GM19397 (cell line): ENCODE measurements around the gene ERLEC1.
"Not testable (repeated sequence)": the region's sequence is repeated elsewhere in the genome, so short reads cannot be mapped to it uniquely, and the experiment has no call there.

Experiments used
- ATAC-seq: cut with Tn5 transposase; IDR thresholded peaks from one replicate; pipeline ENCODE4 v1.9.1; 2021; ENCODE audit warnings: mild to moderate bottlenecking, moderate library complexity; ENCODE audit not compliant: unreplicated experiment

The ERLEC1 gene

GRCh38 chr2:53782676-53783075, 4.2 kb upstream of the ERLEC1 start:
- ATAC-seq: no peak

GRCh38 chr2:53784436-53784835, 2.4 kb upstream of the ERLEC1 start:
- no peak for ATAC-seq

- no peak for ATAC-seq
Measured at GRCh38 chr2:53785366-53785765, 1.5 kb upstream of the ERLEC1 start.

DNA sequence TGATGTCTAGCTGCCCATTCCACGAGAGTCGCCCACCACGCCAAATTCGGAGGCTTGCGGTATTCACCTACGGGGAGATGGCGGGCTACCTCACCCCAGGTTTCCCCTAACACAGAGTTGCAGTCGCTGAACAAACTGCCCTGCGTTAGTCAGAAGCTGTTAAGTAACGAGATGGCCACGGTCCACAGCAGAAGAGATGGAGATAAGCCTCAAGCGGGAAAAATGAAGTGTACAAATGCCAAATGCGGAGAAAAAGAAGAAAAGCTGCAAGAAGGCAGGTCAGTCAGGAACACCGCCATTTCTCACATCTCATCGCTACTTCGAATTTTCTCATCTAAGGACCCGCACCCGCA, 516 bp upstream of the ERLEC1 start:
- peak; percentile 19 for ATAC-seq

DNA sequence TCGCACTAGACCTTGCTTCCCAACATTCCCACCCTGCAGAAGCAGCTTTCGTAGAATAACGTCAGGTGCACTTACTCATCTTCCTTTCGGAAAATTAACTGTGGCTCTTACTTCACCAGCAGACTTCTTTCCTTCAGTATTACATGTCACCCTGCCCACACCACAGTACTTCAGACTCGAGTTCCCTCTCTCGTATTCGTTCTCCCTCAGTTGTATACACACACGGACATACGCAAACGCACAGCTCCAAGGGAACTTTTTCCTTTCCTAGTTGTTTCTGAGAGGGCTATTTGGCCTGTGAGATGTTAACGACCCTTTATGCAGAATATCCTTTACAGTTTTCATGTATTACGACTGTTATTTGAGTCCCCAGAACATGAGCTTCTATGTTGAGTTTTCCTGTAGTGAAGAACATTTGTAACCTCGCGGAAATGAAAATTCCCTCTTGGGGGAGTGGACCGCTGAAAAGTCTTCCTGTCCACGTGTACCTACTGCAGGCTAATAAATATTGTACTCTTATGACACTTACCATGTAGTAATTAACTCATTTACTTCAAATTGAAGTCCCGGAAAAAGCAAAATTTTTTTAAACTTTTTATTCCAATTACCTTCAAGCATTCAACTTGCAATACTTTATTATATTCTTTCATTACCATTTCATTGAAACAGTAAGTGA, 908 bp downstream of the ERLEC1 start:
- ATAC-seq: no peak

GRCh38 chr2:53793261-53793660, 6.4 kb downstream of the ERLEC1 start:
- no peak for ATAC-seq

DNA sequence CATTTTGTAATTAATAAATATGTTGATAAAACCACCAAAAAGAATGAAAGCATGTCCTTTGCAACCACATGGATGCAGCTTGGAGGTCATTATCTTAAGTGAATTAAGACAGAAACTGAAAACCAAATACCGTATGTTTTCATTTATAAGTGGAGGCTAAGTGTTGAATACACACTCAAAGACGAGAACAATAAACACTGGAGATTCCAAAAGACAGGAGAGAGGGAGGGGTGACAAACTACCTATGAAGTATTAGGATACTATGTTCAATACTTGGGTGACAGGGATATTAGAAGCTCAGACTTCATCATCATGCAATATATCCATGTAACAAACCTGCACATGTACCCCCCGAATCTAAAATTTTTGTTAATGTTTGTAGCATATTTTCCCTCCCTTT, 7.0 kb downstream of the ERLEC1 start:
- no peak for ATAC-seq

DNA sequence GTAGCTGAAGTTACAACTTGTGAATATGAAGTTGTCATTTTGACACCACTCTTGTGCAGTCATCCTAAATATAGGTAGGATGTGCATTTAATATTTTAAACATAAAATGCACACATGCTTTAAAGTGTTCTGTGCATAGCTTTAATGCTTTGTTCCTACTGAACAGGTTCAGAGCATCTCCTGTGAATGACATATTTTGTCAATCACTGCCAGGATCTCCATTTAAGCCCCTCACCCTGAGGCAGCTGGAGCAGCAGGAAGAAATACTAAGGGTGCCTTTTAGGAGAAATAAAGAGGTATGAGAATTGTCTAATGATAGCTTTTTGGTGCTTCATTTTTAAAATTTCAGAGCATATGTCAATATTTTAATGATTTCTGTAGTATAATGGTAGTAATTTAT, 14.7 kb downstream of the ERLEC1 start:
- no peak for ATAC-seq

DNA sequence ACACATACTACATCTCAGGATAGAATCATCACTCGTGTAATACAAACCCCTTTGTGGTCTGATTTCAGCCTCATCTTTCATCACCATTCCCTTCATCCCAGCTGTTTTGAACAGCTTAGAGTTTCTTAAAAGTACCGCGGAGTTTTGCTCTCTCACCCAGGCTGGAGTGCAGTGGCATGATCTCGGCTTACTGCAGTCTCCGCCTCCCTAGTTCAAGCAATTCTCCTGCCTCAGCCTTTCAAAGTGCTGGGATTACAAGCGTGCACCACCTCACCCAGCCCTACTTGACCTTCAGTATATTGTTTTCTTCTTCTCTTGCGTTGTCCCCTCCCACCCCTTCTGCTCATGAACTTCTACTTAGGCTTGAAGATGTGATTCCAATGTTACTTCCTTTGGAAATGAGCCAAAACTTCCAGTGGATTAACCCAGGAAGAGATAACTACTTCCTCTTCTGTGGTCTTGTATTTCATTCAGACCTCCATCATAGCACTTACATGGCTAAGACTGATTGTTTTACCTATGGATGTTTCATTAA, 15.8 kb downstream of the ERLEC1 start:
- ATAC-seq: no peak

DNA sequence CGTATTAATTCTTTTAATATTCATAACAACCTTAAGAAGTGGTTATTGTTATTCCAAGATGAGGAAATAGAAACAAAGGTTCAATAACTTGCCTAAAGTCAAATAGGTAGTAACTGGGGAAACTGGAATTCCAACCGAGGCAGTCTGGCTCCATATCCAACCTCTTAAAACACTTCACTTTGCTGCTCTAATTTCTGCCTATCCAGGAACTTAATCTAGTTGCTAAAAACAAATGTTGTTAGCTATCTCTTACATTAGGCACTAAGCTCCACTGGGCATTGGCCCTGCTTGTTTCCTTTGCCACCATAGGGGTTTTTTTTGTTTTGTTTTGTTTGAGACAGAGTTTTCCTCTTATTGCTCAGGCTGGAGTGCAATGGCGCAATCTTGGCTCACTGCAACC, 24.8 kb downstream of the ERLEC1 start:
- ATAC-seq: no peak

GRCh38 chr2:53813151-53813550, 26.3 kb downstream of the ERLEC1 start:
- ATAC-seq: no peak

DNA sequence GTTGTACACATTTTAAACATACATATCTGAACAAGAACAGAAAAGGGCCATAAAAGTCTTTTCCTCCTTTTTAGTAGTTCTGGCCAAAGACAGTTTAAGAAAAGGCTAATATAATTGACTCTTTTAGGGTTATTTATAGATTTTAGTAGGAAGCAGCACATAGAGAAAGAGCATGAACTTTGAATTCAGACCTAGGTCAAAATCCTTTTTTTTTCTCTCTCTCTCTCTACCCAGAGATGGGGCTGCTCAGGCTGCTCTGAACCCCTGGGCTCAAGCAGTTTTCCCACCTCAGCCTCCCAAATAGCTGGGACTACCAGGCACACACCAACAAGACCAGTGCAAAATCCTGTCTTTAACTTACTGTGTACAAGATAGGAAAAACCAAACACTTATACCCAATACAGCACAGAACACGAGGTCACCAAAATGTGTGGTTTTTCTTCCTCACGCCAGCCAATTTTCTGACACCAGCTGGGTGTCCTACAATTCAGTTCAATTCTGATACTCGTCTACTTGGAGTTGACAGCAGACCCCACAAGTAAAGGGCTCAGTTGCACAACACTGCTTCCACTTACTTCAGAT, 32.1 kb downstream of the ERLEC1 start:
- no peak for ATAC-seq

DNA sequence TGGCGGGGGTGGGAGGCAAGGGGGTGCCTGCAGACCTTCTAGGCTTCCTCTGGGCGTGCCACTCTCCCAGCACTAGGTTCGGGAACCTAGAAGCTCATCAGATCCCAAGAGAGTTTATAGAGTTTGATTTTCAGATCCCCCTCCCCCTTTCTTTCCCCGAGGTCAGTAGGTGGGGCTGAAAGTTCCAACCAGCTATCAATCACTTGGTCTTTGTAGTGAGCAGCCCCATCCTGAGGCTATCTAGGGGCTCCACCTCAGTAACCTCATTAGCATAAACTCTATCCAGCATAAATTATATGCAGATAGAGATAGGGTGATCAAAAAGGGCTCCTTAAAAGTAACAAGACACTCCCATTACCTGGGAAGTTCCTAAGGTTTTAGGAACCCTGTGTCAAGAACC, 32.8 kb downstream of the ERLEC1 start:
- no peak for ATAC-seq

DNA sequence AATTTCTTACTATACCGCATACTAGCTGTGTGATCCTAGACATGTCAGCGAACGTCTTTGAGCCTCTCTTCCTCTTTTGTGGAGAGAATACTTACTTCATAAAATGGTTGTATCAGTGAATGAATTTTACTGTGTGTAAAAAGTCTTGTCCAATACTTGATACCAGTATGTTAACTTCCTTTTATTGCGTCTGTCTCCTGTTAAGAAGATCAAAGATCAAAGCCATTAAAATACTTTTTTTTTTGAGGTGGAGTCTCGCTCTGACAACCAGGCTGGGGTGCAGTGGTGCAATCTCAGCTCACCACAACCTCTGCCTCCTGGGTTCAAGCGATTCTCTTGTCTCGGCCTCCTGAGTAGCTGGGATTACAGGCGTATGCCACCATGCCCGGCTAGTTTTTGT, 33.2 kb downstream of the ERLEC1 start:
- no peak for ATAC-seq

GRCh38 chr2:53820711-53821110, 33.9 kb downstream of the ERLEC1 start:
- ATAC-seq: no peak

DNA sequence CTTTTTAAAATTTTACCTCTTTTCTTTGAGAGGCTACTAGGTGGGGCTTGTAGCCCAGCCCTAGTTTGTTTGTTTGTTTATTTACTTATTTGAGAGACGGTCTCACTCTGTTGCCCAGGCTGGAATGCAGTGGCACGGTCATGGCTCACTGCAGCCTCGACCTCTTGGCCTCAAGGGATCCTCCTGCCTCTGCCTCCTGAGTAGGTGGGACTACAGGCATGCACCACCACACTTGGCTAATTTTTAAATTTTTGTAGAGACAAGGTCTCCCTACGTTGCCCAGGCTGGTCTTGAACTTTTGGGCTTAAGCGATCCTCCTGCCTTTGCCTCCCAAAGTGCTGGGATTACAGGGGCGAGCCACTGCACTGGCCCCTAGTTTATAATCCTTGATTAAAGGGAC, 35.0 kb downstream of the ERLEC1 start:
- no peak for ATAC-seq

DNA sequence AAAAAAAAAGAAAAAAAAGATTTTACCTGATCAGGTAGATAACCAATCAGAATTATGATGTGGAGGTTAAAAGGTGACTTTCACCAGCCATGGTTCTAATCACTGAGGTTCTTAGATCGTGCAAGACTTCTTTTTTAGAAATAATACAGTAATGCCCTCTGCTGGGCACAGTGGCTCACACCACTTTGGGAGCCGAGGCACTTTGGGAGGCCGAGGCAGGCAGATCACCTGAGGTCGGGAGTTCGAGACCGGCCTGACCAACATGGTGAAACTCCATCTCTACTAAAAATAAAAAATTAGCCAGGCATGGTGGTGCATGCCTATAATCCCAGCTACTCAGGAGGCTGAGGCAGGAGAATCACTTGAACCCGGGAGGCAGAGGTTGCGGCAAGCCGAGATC, 36.8 kb downstream of the ERLEC1 start:
- not testable (repeated sequence) for ATAC-seq

GRCh38 chr2:53826030-53826410, 39.2 kb downstream of the ERLEC1 start:
- no peak for ATAC-seq

GRCh38 chr2:53826587-53827397, 39.9 kb downstream of the ERLEC1 start:
- no peak for ATAC-seq

GRCh38 chr2:53827398-53828175, 40.7 kb downstream of the ERLEC1 start:
- no peak for ATAC-seq

GRCh38 chr2:53828331-53828730, 41.5 kb downstream of the ERLEC1 start:
- ATAC-seq: no peak
